SU-DHL-6 (cell line): Measurements from ENCODE around the gene SLC39A11.

Experiments used
- H2AFZ ChIP-seq: fragments of 200-600 bp; sonication (generic); 2 replicates; pipeline ENCODE4 v1.6.1; 2014; ENCODE audit warnings: low read depth, mild to moderate bottlenecking, moderate library complexity, mixed read lengths, antibody characterized with exemption, low read length; ENCODE audit not compliant: severe bottlenecking
- H3F3A ChIP-seq: fragments of 200-600 bp; shearing (Covaris generic); 2 replicates; pipeline ENCODE4 v1.6.0; 2016; ENCODE audit warnings: antibody characterized with exemption, mild to moderate bottlenecking; ENCODE audit not compliant: insufficient read depth
- H3K27ac ChIP-seq: fragments of 200-600 bp; sonication (generic); 2 replicates; pipeline ENCODE4 v1.5.1; 2016; ENCODE audit warnings: low read depth, mild to moderate bottlenecking, low read length, moderate library complexity, mixed read lengths
- H3K27me3 ChIP-seq: fragments of 200-600 bp; sonication (generic), shearing (Covaris generic); 2 replicates; pipeline ENCODE4 v1.6.0; 2014; ENCODE audit warnings: mild to moderate bottlenecking, low read length
- H3K36me3 ChIP-seq: fragments of 200-600 bp; sonication (generic); 2 replicates; pipeline ENCODE4 v1.6.1; 2014; ENCODE audit warnings: mild to moderate bottlenecking, low read length, mixed read lengths
- H3K4me2 ChIP-seq: fragments of 300-600, 200-600 bp; shearing (Covaris generic), sonication (generic); 2 replicates; pipeline ENCODE4 v1.6.0; 2014; ENCODE audit warnings: low read length, low read depth, mild to moderate bottlenecking; ENCODE audit not compliant: poor library complexity, severe bottlenecking
- H3K4me3 ChIP-seq: fragments of 200-600 bp; sonication (generic); 2 replicates; pipeline ENCODE4 v1.5.1; 2014; ENCODE audit warnings: antibody characterized with exemption, low read length, mild to moderate bottlenecking, mixed read lengths; ENCODE audit not compliant: insufficient read depth, poor library complexity, severe bottlenecking
- H3K79me2 ChIP-seq: fragments of 200-600 bp; sonication (generic); 2 replicates; pipeline ENCODE4 v1.6.1; 2014; ENCODE audit warnings: mild to moderate bottlenecking, low read length, moderate library complexity; ENCODE audit not compliant: insufficient read depth
- H3K9ac ChIP-seq: fragments of 200-600 bp; sonication (generic); 2 replicates; pipeline ENCODE4 v1.7.0; 2014; ENCODE audit warnings: mild to moderate bottlenecking, low read length
- H3K9me2 ChIP-seq: fragments of 200-600 bp; sonication (generic); replicated peaks from 2 replicates; pipeline ENCODE4 v1.6.1; 2014; ENCODE audit warnings: low read length; ENCODE audit not compliant: insufficient read depth
- H3K9me3 ChIP-seq: fragments of 200-600 bp; sonication (generic); 2 replicates; pipeline ENCODE4 v1.6.1; 2014; ENCODE audit warnings: low read length, mixed read lengths; ENCODE audit not compliant: insufficient read depth
- H4K20me1 ChIP-seq: fragments of 200-600 bp; sonication (generic); 2 replicates; pipeline ENCODE4 v1.6.1; 2014; ENCODE audit warnings: low read depth, mild to moderate bottlenecking, antibody characterized with exemption, low read length, moderate library complexity, mixed read lengths
- CTCF ChIP-seq: fragments of 200-600 bp; sonication (generic); IDR thresholded peaks from one replicate; pipeline ENCODE4 v1.5.1; 2017; ENCODE audit warnings: antibody characterized with exemption, mild to moderate bottlenecking, low read length, moderate library complexity; ENCODE audit not compliant: insufficient read depth, poor library complexity, severe bottlenecking
- EZH2phosphoT487 ChIP-seq: fragments of 200-600 bp; sonication (generic), shearing (Covaris generic); conservative IDR thresholded peaks from 2 replicates; pipeline ENCODE4 v1.6.1; 2018; ENCODE audit warnings: mild to moderate bottlenecking, antibody characterized with exemption, low read length, moderate library complexity, mixed read lengths

The SLC39A11 gene

GRCh38 chr17:72870367-72870985 lies 222.0 kb downstream of the SLC39A11 start:
- Histone ChIP-seq H2AFZ (no peak overlapping the region), H3K27me3 (no peaks in the 10 kb centered on the region), H3K79me2 (no peaks in the 10 kb centered on the region), H3F3A (no peaks in the 10 kb centered on the region), H3K9me3 (no peaks in the 10 kb centered on the region), H4K20me1 (no peaks in the 10 kb centered on the region), H3K27ac (no peak overlapping the region), H3K36me3 (no peaks in the 10 kb centered on the region), H3K4me2 (no peak overlapping the region), H3K4me3 (no peak overlapping the region), H3K9ac (no peak overlapping the region), H3K9me2 (no peaks in the 10 kb centered on the region)
- TF ChIP-seq EZH2phosphoT487 (no peak), CTCF (no peak)

- Histone ChIP-seq H3K27ac (no peak overlapping the region), H3K9me2 (no peaks in the 10 kb centered on the region), H3K36me3 (no peaks in the 10 kb centered on the region), H4K20me1 (no peaks in the 10 kb centered on the region), H2AFZ (no peak overlapping the region), H3K9me3 (no peaks in the 10 kb centered on the region), H3K9ac (no peak overlapping the region), H3K4me2 (no peak overlapping the region), H3F3A (no peaks in the 10 kb centered on the region), H3K4me3 (no peak overlapping the region), H3K27me3 (no peaks in the 10 kb centered on the region), H3K79me2 (no peaks in the 10 kb centered on the region)
- TF ChIP-seq EZH2phosphoT487 (no peak), CTCF (no peak)
Measured at GRCh38 chr17:72869630-72870029, 222.9 kb downstream of the SLC39A11 start.

- no peak for TF ChIP-seq CTCF
- TF ChIP-seq EZH2phosphoT487: no peak
- Histone ChIP-seq H4K20me1 (no peaks in the 10 kb centered on the region), H3K4me3 (no peak overlapping the region), H3K9me2 (no peaks in the 10 kb centered on the region), H3K27ac (no peak overlapping the region), H3F3A (no peaks in the 10 kb centered on the region), H3K36me3 (no peaks in the 10 kb centered on the region), H3K4me2 (no peak overlapping the region), H3K9me3 (no peaks in the 10 kb centered on the region), H3K79me2 (no peaks in the 10 kb centered on the region), H3K9ac (no peak overlapping the region), H3K27me3 (no peaks in the 10 kb centered on the region), H2AFZ (no peak overlapping the region)
Measured at GRCh38 chr17:72865954-72866353, 226.5 kb downstream of the SLC39A11 start.
